GM18505 (cell line): Measurements from ENCODE around the gene SSR1.
A peak's percentile ranks its signal among the peaks of the same experiment; 100 is the strongest.

Experiments used
- ATAC-seq: cut with Tn5 transposase; IDR thresholded peaks from one replicate; pipeline ENCODE4 v1.9.1; 2021; ENCODE audit not compliant: unreplicated experiment
- POLR2A ChIP-seq: IDR thresholded peaks from 4 replicates; pipeline ENCODE4 v1.6.1; 2011; ENCODE audit warnings: borderline replicate concordance; ENCODE audit not compliant: insufficient read depth, insufficient read length; ENCODE audit errors: extremely low read depth

Gene SSR1

DNA sequence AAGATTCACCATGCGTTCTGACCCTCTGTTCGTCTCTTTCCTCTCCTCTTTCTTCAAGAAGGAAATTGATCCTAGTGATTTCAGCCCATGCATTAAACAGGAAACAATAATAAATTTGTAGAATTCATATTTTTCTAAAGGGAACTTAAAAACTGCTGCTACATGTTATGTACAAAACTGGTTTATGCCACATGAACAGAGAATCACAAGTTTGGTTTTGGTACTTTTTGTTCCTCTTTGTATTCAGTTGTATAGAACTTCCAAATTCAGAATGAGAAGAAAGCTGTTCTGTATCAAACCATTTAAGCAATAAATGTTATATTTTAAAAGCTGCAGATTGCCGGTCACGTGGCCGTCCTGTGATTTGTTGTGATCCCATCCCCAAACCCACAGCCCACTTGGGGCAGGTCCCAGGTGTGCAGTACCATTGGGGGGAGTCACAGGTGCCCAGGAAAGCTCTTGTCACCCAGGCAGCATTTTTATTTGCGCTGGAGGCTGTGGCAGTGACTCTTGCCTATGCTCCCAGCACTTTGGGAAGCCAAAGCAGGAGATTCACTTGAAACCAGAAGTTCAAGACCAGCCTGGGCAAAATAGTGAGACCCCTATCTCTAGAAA lies 61.2 kb downstream of the SSR1 start:
- no peak for ATAC-seq
- TF ChIP-seq POLR2A = no peak

DNA sequence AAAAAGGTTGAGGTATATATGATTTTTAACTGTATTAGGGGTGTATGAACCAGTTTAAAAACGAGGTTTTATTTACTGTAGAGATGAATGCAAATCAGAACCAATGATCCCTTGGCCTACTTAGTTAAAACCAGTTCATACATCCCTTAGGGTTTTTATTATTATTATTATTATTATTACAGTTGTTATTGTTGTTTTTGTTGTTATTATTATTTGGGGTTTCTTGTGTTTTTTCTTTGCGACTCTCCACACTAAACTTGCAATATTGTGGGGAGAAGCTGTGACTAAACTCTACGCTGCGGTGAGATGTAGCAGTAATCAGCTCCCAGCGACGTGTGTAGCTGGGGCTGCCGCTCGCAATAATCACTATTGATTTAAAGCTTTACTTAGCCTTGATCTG lies 62.2 kb downstream of the SSR1 start:
- no peak for TF ChIP-seq POLR2A

DNA sequence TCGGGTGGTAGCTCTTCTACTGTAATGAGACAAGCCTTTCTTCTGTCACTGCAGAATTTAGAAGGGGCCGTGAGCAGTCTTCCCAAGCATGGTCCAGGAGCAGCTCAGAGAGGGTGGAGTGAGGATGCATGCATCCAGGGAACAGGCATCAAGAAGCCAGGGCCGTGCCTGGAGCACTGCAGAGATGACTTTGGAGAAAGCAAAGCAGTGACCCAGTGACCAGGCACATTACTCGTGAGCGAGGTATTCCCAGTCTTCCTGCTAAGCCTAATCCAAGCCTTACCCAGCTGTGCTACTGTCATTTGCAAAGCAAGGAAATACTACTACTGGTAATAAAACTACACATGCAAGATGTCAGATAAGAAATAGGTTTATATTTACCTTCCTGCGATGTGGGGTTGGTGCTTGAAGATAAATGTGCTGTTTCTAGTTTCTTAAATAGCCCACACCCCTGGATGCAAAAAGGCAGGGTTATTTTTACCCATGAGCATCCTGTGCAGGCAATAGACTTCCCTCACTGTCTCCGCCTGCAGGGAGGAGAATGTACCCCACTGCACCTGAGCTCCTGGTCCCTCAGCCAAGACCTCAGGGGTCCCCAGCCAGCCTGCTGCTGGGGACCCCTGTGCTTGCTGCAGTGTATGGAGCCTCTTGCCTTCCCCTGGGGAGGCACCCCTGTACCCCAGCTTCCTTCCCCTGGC lies 62.9 kb downstream of the SSR1 start:
- ATAC-seq = no peak
- no peak for TF ChIP-seq POLR2A

More for the DNA sequence above, 62.2 kb downstream of the SSR1 start:
- no peak for ATAC-seq

DNA sequence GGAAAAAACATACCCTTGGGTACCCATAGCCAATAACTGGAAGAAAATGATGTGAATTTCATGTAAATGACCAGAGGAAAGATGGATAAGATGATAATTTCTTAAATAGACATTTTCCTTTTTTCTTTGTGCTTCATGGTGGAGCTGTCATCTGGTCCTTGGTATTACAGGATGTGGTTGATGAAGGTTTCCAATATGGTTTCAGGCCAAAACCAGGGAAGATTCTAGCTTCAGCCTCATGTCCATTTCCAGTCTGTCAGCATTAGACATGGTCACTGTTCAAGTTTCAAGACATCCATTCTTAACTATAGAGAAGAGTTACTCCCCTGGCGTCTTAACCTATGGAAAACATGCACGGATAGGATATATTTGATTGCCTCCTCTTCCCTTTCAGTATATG lies 63.6 kb downstream of the SSR1 start:
- no peak for ATAC-seq
- TF ChIP-seq POLR2A = no peak

GRCh38 chr6:7247828-7248227 lies 65.2 kb downstream of the SSR1 start:
- ATAC-seq = no peak

DNA sequence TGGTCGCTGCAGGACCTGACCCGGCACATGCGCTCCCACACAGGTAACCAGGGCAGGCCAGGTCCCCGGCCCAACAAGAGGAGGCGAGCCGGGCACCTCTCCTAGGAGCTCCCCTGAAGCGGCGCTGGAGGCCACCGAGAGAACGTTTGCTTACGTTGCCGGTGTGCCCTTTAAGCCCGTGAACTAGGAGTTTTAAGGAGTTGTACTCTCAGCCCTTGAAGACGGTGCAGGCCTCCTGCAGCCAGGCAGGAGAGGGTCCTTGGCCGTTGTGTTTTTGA lies 65.9 kb downstream of the SSR1 start:
- TF ChIP-seq POLR2A = no peak
- no peak for ATAC-seq

More at GRCh38 chr6:7247828-7248227, 65.2 kb downstream of the SSR1 start:
- TF ChIP-seq POLR2A = no peak

GRCh38 chr6:7246401-7247178 lies 66.4 kb downstream of the SSR1 start:
- peak; percentile 10 for TF ChIP-seq POLR2A
- no peak for ATAC-seq

- ATAC-seq = no peak
- TF ChIP-seq POLR2A = no peak
Measured at GRCh38 chr6:7245668-7246393, 67.2 kb downstream of the SSR1 start.

- ATAC-seq = no peak
- TF ChIP-seq POLR2A = no peak
Measured at GRCh38 chr6:7243179-7243981, 69.6 kb downstream of the SSR1 start.

DNA sequence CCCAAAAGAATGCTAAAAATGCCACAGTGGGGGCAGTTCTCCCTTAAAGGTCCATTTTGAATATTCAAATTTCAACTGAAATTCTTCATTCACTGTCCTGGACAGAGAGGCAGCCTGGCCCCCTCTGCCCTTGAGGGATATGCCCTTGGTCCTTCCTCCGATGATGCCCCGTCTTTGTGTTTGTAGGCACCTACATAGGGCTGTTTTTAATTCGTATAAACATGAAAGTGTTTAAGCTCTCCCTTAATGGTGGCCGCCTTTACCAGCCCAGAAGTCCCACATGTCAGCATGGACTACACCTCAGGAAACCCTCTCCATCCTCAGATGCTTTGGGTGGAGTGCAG lies 70.2 kb downstream of the SSR1 start:
- no peak for TF ChIP-seq POLR2A
- no peak for ATAC-seq

DNA sequence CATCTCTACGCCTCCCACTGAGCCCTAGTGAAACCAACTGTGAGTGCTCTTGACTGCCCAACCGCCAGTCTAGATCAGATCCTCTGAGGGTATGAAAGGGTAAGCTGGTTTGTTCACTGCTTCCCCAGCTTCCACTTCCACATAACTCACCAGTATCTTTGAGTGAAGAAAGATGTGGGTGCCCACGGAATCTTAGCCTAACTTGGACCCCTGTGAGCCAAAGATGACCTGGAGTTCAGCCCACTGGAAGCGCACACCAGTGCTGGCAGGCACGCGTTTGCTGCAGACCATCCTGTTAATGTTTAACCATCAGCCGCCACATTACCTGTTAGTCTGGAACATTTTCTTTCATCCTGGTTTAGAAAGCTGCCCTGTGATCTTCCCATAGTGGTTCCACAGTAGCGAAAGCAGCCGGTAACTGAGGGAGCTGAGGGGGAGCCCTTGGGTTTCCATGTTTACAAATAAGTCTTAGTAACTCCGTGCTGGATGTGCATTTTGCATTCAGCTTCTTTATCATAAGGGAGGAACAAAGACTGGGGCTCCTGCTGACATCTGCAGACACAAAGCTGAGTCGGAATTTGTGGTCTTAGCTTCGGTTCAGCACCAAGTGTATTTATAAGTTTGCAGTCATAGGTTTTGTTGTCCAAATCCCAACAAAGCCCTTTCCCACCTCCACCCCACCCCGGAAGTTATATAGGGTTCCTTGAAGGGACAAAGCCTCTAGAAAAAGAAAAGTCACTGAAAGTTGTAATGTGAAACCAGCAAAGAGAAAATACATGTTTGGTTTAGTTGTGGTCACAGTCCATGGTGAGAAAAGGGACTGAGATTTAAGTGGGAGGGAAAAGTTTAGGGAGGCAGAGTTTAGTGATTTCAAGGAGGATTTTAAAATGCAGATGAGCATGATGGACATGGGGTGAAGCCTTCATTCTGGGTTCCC lies 71.0 kb downstream of the SSR1 start:
- ATAC-seq = no peak
- TF ChIP-seq POLR2A = no peak

- no peak for ATAC-seq
- TF ChIP-seq POLR2A = no peak
Measured at GRCh38 chr6:7241160-7241559, 71.8 kb downstream of the SSR1 start.
